Stimulated activated CD8-positive, alpha-beta memory T cell treated with anti-CD3 and anti-CD28 coated beads, Interleukin-2, amount 100 ng/mL, for 48 hours (primary cell): Measurements from ENCODE around the gene SNPH.
"Not testable (repeated sequence)": the region's sequence is repeated elsewhere in the genome, so short reads cannot be mapped to it uniquely, and the experiment has no call there.

Source experiments
- DNase-seq, 2 donors: peaks; one replicate each; pipeline ENCODE4 v3.0.0-alpha.2; 2020; ENCODE audit warnings: low read depth in 2 of 2

The SNPH gene

GRCh38 chr20:1337441-1337840 is 71.3 kb downstream of the SNPH start:
- DNase-seq, result no peak

- no peak for DNase-seq
These were observed 72.0 kb downstream of the SNPH start for GRCh38 chr20:1338096-1338495.

- no peak for DNase-seq
These were observed 72.7 kb downstream of the SNPH start for GRCh38 chr20:1338801-1339200.

- no peak for DNase-seq
These were observed 75.6 kb downstream of the SNPH start for GRCh38 chr20:1341561-1342265.

GRCh38 chr20:1343446-1344124 is 77.5 kb downstream of the SNPH start:
- not testable (repeated sequence) for DNase-seq

GRCh38 chr20:1345030-1345755 is 79.1 kb downstream of the SNPH start:
- no peak for DNase-seq

- DNase-seq, result no peak
These were observed 79.6 kb downstream of the SNPH start for GRCh38 chr20:1345756-1346093.

- DNase-seq, result no peak
These were observed 80.3 kb downstream of the SNPH start for GRCh38 chr20:1346315-1346969.

GRCh38 chr20:1353956-1354355 is 87.9 kb downstream of the SNPH start:
- no peak for DNase-seq

GRCh38 chr20:1357921-1358671 is 92.0 kb downstream of the SNPH start:
- no peak for DNase-seq
